ENCODE results near the gene RETREG2. TPM values are rescaled to one million over a fixed set of nuclear protein-coding genes. Genes with fewer than 3 reads are reported as not detected.
"Not testable (repeated sequence)": the region's sequence is repeated elsewhere in the genome, so short reads cannot be mapped to it uniquely, and the experiment has no call there.

Gene RETREG2
- total RNA-seq, 2 donors from 2014 or later: 69.3 to 79.8 TPM

DNA sequence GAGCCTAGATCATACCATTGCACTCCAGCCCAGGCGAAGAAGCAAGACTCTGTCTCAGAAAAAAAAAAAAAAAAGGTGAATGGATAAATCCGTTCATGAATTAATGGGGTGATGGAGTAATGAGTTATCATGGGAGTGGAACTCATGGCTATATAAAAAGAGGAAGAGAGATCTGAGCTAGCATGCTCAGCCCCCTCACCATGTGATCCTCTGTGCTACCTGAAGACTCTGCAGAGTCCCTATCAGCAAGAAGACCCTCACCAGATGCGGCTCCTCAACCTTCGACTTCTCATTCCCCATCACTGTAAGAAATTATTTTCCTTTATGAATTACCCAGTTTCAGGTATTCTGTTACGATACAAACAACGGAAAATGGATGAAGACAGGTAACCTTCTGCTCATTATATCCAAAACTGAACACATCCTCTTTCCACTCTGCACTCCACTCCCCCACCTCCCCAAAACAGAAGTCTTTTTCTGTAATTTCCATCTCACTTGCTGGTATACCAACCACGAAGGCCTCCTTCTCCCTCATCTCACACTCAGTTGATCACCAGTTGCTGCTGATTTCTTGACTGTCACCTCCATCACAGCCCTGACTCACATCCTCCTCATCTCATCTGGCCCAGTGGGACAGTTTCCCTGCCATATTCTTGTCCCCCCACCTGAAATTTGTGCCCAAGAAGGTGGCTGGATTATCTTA is 8.8 kb downstream of the RETREG2 start:
- H3K4me3 Mint-ChIP-seq: peak overlapping the region; percentile 55
- DNase-seq (ENCODE audit: low spot score): no peak
- H3K36me3 Mint-ChIP-seq: no peaks in the 10 kb centered on the region
- H3K9me3 Mint-ChIP-seq: no peaks in the 10 kb centered on the region
- peak overlapping the region; percentile 40 to 47 for H3K27ac Mint-ChIP-seq
- peaks cover 16 to 19% of the 10 kb centered on the region in 2 donors for H3K4me1 Mint-ChIP-seq (ENCODE audit: low read depth in 2 of 2)
- peak; percentile 73 to 84 for ATAC-seq
- no peaks in the 10 kb centered on the region for H3K27me3 Mint-ChIP-seq

DNA sequence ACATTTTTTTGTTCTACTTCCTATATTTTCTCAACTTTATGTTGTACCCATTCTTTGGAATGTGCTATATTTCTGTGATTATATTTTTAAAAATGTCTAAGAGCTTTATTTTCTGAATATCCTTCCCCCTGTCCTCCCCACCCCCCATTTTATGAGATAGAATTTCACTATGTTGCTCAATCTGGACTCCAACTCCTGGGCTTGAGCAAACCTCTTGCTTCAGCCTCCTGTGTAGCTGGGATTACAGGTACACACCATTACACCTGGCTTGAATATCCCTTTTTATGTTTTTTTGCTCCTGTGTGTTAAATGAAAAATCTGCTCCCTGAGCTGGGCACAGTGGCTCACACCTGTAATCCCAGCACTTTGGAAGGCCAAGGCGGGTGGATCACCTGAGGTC is 19.3 kb downstream of the RETREG2 start:
- Mint-ChIP-seq H3K27ac (no peak overlapping the region), H3K27me3 (peaks cover 3 to 8% of the 10 kb centered on the region in 2 donors), H3K4me1 (ENCODE audit: low read depth in 2 of 2) (peaks cover 8 to 12% of the 10 kb centered on the region in 2 donors), H3K4me3 (no peak overlapping the region), H3K36me3 (no peaks in the 10 kb centered on the region), H3K9me3 (no peaks in the 10 kb centered on the region)
- DNase-seq (ENCODE audit: low spot score) (no peak), ATAC-seq (no peak)

- Mint-ChIP-seq H3K4me1 (ENCODE audit: low read depth in 2 of 2) (peaks cover 8 to 12% of the 10 kb centered on the region in 2 donors), H3K9me3 (no peaks in the 10 kb centered on the region), H3K4me3 (no peak overlapping the region), H3K36me3 (no peaks in the 10 kb centered on the region), H3K27me3 (peaks cover 3 to 8% of the 10 kb centered on the region in 2 donors), H3K27ac (no peak overlapping the region)
- ATAC-seq: no peak
- no peak for DNase-seq (ENCODE audit: low spot score)
Observed at GRCh38 chr2:219198974-219199373, 20.9 kb downstream of the RETREG2 start.

DNA sequence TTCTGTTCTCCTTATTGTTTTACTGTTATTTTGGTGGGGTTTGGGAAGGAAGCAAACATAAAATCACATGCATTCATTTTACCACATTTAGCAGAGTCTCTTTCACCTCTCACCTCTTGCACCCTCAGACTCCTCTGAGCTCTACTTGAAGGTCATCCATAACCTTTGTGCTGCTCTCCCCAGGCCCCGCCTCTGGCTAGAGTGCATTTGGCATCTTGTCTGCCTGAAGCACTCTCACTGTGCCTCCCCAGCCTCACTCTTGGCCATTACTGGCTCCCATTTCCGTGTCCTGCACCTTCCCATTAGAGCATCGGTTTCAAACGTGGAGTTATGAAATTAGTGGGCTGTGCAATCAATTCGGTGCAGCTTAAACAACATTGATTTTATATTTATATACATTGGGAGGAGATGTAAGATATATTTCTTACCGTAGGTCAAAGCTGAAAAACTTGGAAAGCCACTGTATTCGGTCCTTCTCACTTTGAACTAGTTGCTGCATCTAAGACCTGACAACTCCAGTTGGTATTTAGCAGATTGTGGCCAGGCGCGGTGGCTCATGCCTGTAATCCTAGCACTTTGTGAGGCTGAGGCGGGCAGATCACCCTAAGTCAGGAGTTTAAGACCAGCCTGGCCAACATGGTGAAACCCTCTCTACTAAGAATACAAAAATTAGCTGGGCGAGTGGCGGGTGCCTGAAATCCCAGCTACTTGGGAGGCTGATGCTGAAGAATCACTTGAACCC is 21.6 kb downstream of the RETREG2 start:
- Mint-ChIP-seq H3K4me3 (no peak overlapping the region), H3K27me3 (peaks cover 3 to 8% of the 10 kb centered on the region in 2 donors), H3K27ac (peak overlapping the region in 1 of 2 donors; percentile 81), H3K36me3 (no peaks in the 10 kb centered on the region), H3K4me1 (ENCODE audit: low read depth in 2 of 2) (peaks cover 8 to 12% of the 10 kb centered on the region in 2 donors), H3K9me3 (no peaks in the 10 kb centered on the region)
- DNase-seq (ENCODE audit: low spot score) (no peak), ATAC-seq (peak in 1 of 2 donors; percentile 32)

- Mint-ChIP-seq H3K27ac (peak overlapping the region; percentile 78 to 81), H3K4me3 (peak overlapping the region; percentile 82), H3K4me1 (ENCODE audit: low read depth in 2 of 2) (peaks cover 8 to 12% of the 10 kb centered on the region in 2 donors)
- not testable (repeated sequence) for H3K9me3 Mint-ChIP-seq; ATAC-seq; DNase-seq (ENCODE audit: low spot score); H3K36me3 Mint-ChIP-seq; H3K27me3 Mint-ChIP-seq
Observed at GRCh38 chr2:219200502-219201326, 22.6 kb downstream of the RETREG2 start.

DNA sequence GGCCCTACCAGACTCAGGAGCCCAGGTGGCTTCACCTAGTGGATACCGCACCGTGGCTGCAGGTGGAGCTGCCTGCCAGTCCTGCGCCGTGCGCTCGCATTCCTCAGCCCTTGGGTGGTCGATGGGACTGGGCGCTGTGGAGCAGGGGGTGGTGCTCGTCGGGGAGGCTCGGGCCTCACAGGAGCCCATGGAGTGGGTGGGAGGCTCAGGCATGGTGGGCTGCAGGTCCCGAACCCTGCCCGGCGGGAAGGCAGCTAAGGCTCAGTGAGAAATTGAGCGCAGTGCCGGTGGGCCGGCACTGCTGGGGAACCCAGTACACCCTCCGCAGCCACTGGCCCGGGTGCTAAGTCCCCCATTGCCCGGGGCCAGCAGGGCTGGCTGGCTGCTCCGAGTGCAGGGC is 23.3 kb downstream of the RETREG2 start:
- H3K9me3 Mint-ChIP-seq; ATAC-seq; H3K36me3 Mint-ChIP-seq; DNase-seq (ENCODE audit: low spot score); H3K4me3 Mint-ChIP-seq; H3K27me3 Mint-ChIP-seq: not testable (repeated sequence)
- H3K4me1 Mint-ChIP-seq (ENCODE audit: low read depth in 2 of 2): peaks cover 12 to 17% of the 10 kb centered on the region in 2 donors
- H3K27ac Mint-ChIP-seq: peak overlapping the region in 1 of 2 donors; percentile 81

DNA sequence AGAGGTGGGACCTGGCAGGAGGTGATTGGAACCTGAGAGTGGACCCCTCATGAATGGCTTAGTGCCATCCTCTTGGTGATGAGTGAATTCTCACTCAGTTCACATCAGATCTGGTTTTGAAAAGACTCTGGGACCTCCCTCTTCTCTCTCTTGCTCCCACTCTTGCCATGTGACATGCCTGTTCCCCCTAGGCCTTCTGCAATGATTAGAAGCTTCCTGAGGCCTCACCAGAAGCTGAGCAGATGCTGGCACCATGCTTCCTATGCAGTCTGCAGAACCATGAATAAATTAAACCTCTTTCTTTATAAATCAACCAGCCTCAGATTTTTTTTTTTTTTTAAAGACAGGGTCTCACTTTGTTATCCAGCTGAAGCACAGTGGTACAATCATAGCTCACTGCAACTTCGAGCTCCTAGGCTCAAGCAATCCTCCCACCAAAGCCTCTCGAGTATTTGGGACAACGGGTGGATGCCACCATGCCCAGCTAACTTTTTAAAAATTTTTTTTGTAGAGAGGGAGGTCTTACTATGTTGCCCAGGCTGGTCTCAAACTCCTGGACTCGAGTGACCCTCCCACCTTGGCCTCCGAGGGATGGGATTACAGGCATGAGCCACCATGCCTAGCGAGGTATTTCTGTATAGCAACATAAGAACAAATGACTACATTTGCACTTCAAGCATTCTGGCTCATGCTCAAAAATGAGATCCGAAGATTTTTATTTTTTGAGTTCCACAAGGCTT is 26.5 kb downstream of the RETREG2 start:
- Mint-ChIP-seq H3K27me3 (peaks cover 0 to 1% of the 10 kb centered on the region in 2 donors), H3K4me1 (ENCODE audit: low read depth in 2 of 2) (peaks cover 20 to 28% of the 10 kb centered on the region in 2 donors), H3K9me3 (no peaks in the 10 kb centered on the region), H3K36me3 (no peaks in the 10 kb centered on the region), H3K4me3 (peak overlapping the region; percentile 82), H3K27ac (peak overlapping the region in 1 of 2 donors; percentile 96)
- ATAC-seq (no peak), DNase-seq (ENCODE audit: low spot score) (no peak)

- no peaks in the 10 kb centered on the region for H3K27me3 Mint-ChIP-seq
- no peaks in the 10 kb centered on the region for H3K36me3 Mint-ChIP-seq
- peaks cover 24 to 27% of the 10 kb centered on the region in 2 donors for H3K4me1 Mint-ChIP-seq (ENCODE audit: low read depth in 2 of 2)
- ATAC-seq (no peak), DNase-seq (ENCODE audit: low spot score) (no peak)
- H3K27ac Mint-ChIP-seq: peak overlapping the region; percentile 88 to 96
- peak overlapping the region; percentile 82 for H3K4me3 Mint-ChIP-seq
- no peaks in the 10 kb centered on the region for H3K9me3 Mint-ChIP-seq
Observed at GRCh38 chr2:219205165-219205538, 27.1 kb downstream of the RETREG2 start.

DNA sequence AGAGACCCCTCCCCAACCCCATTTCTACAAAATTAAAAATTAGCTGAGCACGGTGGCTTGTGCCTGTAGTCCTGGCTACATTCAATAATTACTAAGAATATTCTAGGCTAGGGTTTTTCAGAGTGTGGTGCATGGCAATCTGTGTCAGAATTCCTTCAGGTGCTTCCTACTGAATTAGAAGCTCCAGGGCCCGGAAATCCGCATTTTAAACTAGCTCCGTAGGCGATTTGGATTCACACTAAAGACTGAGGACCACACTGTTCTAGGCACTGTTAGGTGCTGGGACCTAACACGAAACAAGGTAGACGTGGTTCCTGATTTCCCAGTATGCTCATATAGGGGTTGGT is 27.9 kb downstream of the RETREG2 start:
- no peak for ATAC-seq
- H3K4me3 Mint-ChIP-seq: peak overlapping the region; percentile 82
- peak overlapping the region; percentile 88 to 96 for H3K27ac Mint-ChIP-seq
- peaks cover 17 to 21% of the 10 kb centered on the region in 2 donors for H3K4me1 Mint-ChIP-seq (ENCODE audit: low read depth in 2 of 2)
- H3K9me3 Mint-ChIP-seq: no peaks in the 10 kb centered on the region
- no peaks in the 10 kb centered on the region for H3K27me3 Mint-ChIP-seq
- no peak for DNase-seq (ENCODE audit: low spot score)
- no peaks in the 10 kb centered on the region for H3K36me3 Mint-ChIP-seq

- peak within 1 kb of the TSS; percentile 82 for H3K4me3 Mint-ChIP-seq
- no peaks in the 10 kb centered on the region for H3K9me3 Mint-ChIP-seq
- no peaks in the 10 kb centered on the region for H3K36me3 Mint-ChIP-seq
- DNase-seq (ENCODE audit: low spot score) (peak; percentile 96), ATAC-seq (peak; percentile 98)
- peaks cover 20 to 21% of the 10 kb centered on the region in 2 donors for H3K4me1 Mint-ChIP-seq (ENCODE audit: low read depth in 2 of 2)
- peak within 1 kb of the TSS; percentile 88 to 96 for H3K27ac Mint-ChIP-seq
- H3K27me3 Mint-ChIP-seq: no peaks in the 10 kb centered on the region
Observed at GRCh38 chr2:219206328-219207133, 28.5 kb downstream of the RETREG2 start, which contains the start of gene ZFAND2B. Gene ZFAND2B, plus strand, starts transcription at chr2:219206782. Its CDS starts 206 bp downstream, at chr2:219206988.

- no peak for ATAC-seq
- Mint-ChIP-seq H3K36me3 (no peaks in the 10 kb centered on the region), H3K4me3 (peak overlapping the region; percentile 82), H3K4me1 (ENCODE audit: low read depth in 2 of 2) (peaks cover 20 to 21% of the 10 kb centered on the region in 2 donors), H3K27ac (peak overlapping the region; percentile 63 to 73), H3K9me3 (no peaks in the 10 kb centered on the region), H3K27me3 (no peaks in the 10 kb centered on the region)
- DNase-seq (ENCODE audit: low spot score): no peak
Observed at GRCh38 chr2:219207134-219207883, 29.2 kb downstream of the RETREG2 start.

Measured in natural killer cell treated with Interleukin-12 subunit alpha and Interleukin-12 subunit beta and Interleukin-15 and Interleukin-18, amount 100 ng/mL, for 72 hours (primary cell).